A549 (cell line): ENCODE results near the gene EIF4G1. TPM values are rescaled to one million over a fixed set of nuclear protein-coding genes. Genes with fewer than 3 reads are reported as not detected.

Experiments used
- ATAC-seq, 2 experiments: fragments of 200-7000 bp in 1 of 2; fragments of >200 bp in 1 of 2; cut with Nextera tagmentation in 1 of 2; cut with Tn5 transposase in 1 of 2; 3 replicates each; pipeline versions ENCODE4 v1.8.0 to v1.9.1; 2018 to 2020; ENCODE audit warnings: mild to moderate bottlenecking in 1 of 2, moderate library complexity in 1 of 2
- CTCF ChIA-PET: fragments of 300-600 bp; sonication (Branson Sonifier 250); formaldehyde crosslinking; extraction: SDS; loops from one replicate; lab custom pipeline; 2021; ENCODE audit warnings: antibody characterized with exemption, inconsistent platforms; lab: Yijun Ruan, JAX
- POLR2A ChIA-PET: fragments of 350-600 bp; formaldehyde crosslinking; extraction: SDS; loops from one replicate; lab custom pipeline; 2021; ENCODE audit warnings: antibody characterized with exemption, inconsistent platforms; lab: Yijun Ruan, JAX
- DNase-seq, 2 experiments: peaks; one replicate each; pipeline versions ENCODE4 v3.0.0 to v3.0.0-alpha.2; 2011 to 2016; ENCODE audit warnings: low read depth in 1 of 2, low spot score in 1 of 2
- FAIRE-seq: peaks from 2 replicates; lab custom pipeline; 2011; peaks lifted over from hg19 to GRCh38; lab: Jason Lieb, UNC
- H3K27ac ChIP-seq, 2 experiments: fragments of >200 bp; sonication (Bioruptor Twin); formaldehyde crosslinking; 3 replicates each; pipeline ENCODE4 v1.5.1; 2016 to 2017
- H3K4me1 ChIP-seq: fragments of >200 bp; sonication (Bioruptor Twin); formaldehyde crosslinking; 3 replicates; pipeline ENCODE4 v1.6.1; 2016
- H3K4me2 ChIP-seq: fragments of >200 bp; sonication (Bioruptor Twin); formaldehyde crosslinking; 3 replicates; pipeline ENCODE4 v1.6.1; 2016
- H3K4me3 ChIP-seq: fragments of >200 bp; sonication (Bioruptor Twin); formaldehyde crosslinking; 3 replicates; pipeline ENCODE4 v1.5.1; 2016
- H3K9me3 ChIP-seq: fragments of >200 bp; sonication (Bioruptor Twin); formaldehyde crosslinking; 3 replicates; pipeline ENCODE4 v1.6.1; 2016
- CHD2 ChIP-seq: fragments of 150-350 bp; IDR thresholded peaks from 2 replicates; pipeline ENCODE4 v1.6.1; 2014; ENCODE audit warnings: low read length; ENCODE audit not compliant: partially characterized antibody
- CTCF ChIP-seq: fragments of >200 bp; sonication (Bioruptor Twin); formaldehyde crosslinking; IDR thresholded peaks from 3 replicates; pipeline ENCODE4 v1.5.1; 2016
- ELK1 ChIP-seq: fragments of 150-350 bp; IDR thresholded peaks from 2 replicates; pipeline ENCODE4 v1.6.1; 2014; ENCODE audit warnings: low read depth, mild to moderate bottlenecking, low read length
- EP300 ChIP-seq, 2 experiments: fragments of >200 bp; sonication (Bioruptor Twin); formaldehyde crosslinking; IDR thresholded peaks; 2 replicates in 1 of 2; 3 replicates in 1 of 2; pipeline ENCODE4 v1.6.1; 2016 to 2017
- FOSB ChIP-seq: fragments of 250-450 bp; sonication (Bioruptor Pico); IDR thresholded peaks from 2 replicates; pipeline ENCODE4 v1.5.0; 2020; ENCODE audit warnings: mild to moderate bottlenecking, moderate library complexity
- FOSL2 ChIP-seq, 2 experiments: fragments of 450-650 bp in 1 of 2; fragments of >200 bp in 1 of 2; sonication (Bioruptor Twin) in 1 of 2; formaldehyde crosslinking; IDR thresholded peaks; 2 replicates each; pipeline versions ENCODE4 v1.5.0 to v1.6.1; 2016 to 2020; ENCODE audit warnings: mild to moderate bottlenecking in 1 of 2, moderate library complexity in 1 of 2
- HDAC2 ChIP-seq: fragments of 200-600 bp; sonication (generic); IDR thresholded peaks from 2 replicates; pipeline ENCODE4 v1.6.1; 2016
- HES2 ChIP-seq: fragments of >200 bp; sonication (Bioruptor Twin); formaldehyde crosslinking; IDR thresholded peaks from 2 replicates; pipeline ENCODE4 v1.6.1; 2016
- HMGXB4 ChIP-seq: fragments of 250-450 bp; sonication (Bioruptor Pico); IDR thresholded peaks from 2 replicates; pipeline ENCODE4 v1.5.0; 2021; ENCODE audit warnings: mild to moderate bottlenecking, moderate library complexity, borderline replicate concordance
- JUNB ChIP-seq: fragments of >200 bp; sonication (Bioruptor Twin); formaldehyde crosslinking; IDR thresholded peaks from 2 replicates; pipeline ENCODE4 v1.6.1; 2016
- KDM5A ChIP-seq: fragments of 200-600 bp; sonication (generic); IDR thresholded peaks from 2 replicates; pipeline ENCODE4 v1.6.1; 2016; ENCODE audit warnings: antibody characterized with exemption, mild to moderate bottlenecking
- MAFK ChIP-seq: fragments of 450-650 bp; IDR thresholded peaks from 2 replicates; pipeline ENCODE4 v1.6.1; 2014; ENCODE audit not compliant: partially characterized antibody
- MAX ChIP-seq: IDR thresholded peaks from 2 replicates; pipeline ENCODE4 v1.6.1; 2012
- PBX3 ChIP-seq: IDR thresholded peaks from 2 replicates; pipeline ENCODE4 v1.6.1; 2012
- PHF8 ChIP-seq: fragments of 200-600 bp; sonication (generic); IDR thresholded peaks from 2 replicates; pipeline ENCODE4 v1.6.1; 2016; ENCODE audit warnings: low read depth, mild to moderate bottlenecking, antibody characterized with exemption, moderate library complexity, borderline replicate concordance
- POLR2A ChIP-seq: IDR thresholded peaks from 2 replicates; pipeline ENCODE4 v1.6.1; 2012; ENCODE audit warnings: mild to moderate bottlenecking, low read length
- REST ChIP-seq: fragments of 200-600 bp; sonication (generic); IDR thresholded peaks from 2 replicates; pipeline ENCODE4 v1.6.1; 2016; ENCODE audit warnings: antibody characterized with exemption, mild to moderate bottlenecking, moderate library complexity
- RFX5 ChIP-seq: fragments of 450-650 bp; IDR thresholded peaks from 2 replicates; pipeline ENCODE4 v1.7.1; 2014; ENCODE audit warnings: antibody characterized with exemption, mild to moderate bottlenecking, moderate library complexity
- ZC3H11A ChIP-seq: fragments of 450-650 bp; IDR thresholded peaks from 2 replicates; pipeline ENCODE4 v1.6.1; 2014; ENCODE audit warnings: antibody characterized with exemption, mild to moderate bottlenecking
- ZFP36 ChIP-seq: fragments of 450-650 bp; IDR thresholded peaks from 2 replicates; pipeline ENCODE4 v1.6.1; 2014; ENCODE audit warnings: borderline replicate concordance; ENCODE audit not compliant: partially characterized antibody
- ZNF302 ChIP-seq: fragments of 250-450 bp; sonication (Bioruptor Pico); IDR thresholded peaks from 2 replicates; pipeline ENCODE4 v1.9.0; 2021; ENCODE audit warnings: inconsistent platforms, mild to moderate bottlenecking, moderate library complexity
- WGBS: methylation state at CpG from one replicate; pipeline ENCODE4 v1.1.6; 2017; ENCODE audit errors: missing lambda C conversion rate; 5-methylcytosine and 5-hydroxymethylcytosine counted together
- polyA plus RNA-seq, 4 experiments: library from polyadenylated mRNA; depleted of rRNA in 3 of 4; stranded (reverse); fragments of >200 nt; fragmentation: RNase III in 1 of 4; extraction: RNeasy Plus Mini Kit Qiagen cat#74134 plus additional on column Dnase treatment in 1 of 4; gene quantifications; 2 replicates in 3 of 4; 3 replicates in 1 of 4; pipeline ENCODE4 v1.2.3, GENCODE V29; 2011 to 2017

EIF4G1 gene
- polyA plus RNA-seq, 2 of the 4 experiments (the other 2 are of a cell fraction) = 152 to 248 TPM

GRCh38 chr3:184360070-184360928, 45.9 kb downstream of the EIF4G1 start:
- 84% methylated on average over 12 of the region's 12 CpGs for WGBS
- DNase-seq (no peak), ATAC-seq (no peak)
- H3K9me3 ChIP-seq = no peaks in the 10 kb centered on the region
- POLR2A ChIA-PET = no interaction called here
- TF ChIP-seq HDAC2 (no peak), HES2 (no peak), PBX3 (no peak), REST (no peak), CHD2 (no peak), HMGXB4 (CRISPR knock-in tag) (no peak), FOSB (no peak), ELK1 (no peak)
- TF ChIP-seq, all 56 proteins: peak for 0
- peak overlapping the region; percentile 79 for H3K4me3 ChIP-seq
- H3K4me1 ChIP-seq = peaks cover 20% of the 10 kb centered on the region
- peak overlapping the region; percentile 97 for H3K4me2 ChIP-seq
- peak overlapping the region; percentile 94 to 97; a peak in 5 of 6 replicates for H3K27ac ChIP-seq
- CTCF ChIA-PET = interaction anchor here (0.6 to 1.6 kb wide), 6 partner anchors 11 to 201 kb away, joined by 3 to 6 read pairs (median 3); partner anchors contain the start of gene EPHB3
- no peak for FAIRE-seq

GRCh38 chr3:184360929-184361531, 46.6 kb downstream of the EIF4G1 start:
- peak overlapping the region; percentile 97 for H3K4me2 ChIP-seq
- POLR2A ChIA-PET = interaction anchor here (1.1 kb wide), 1 partner anchor 15 kb away, joined by 3 read pairs; no protein-coding TSS in a partner anchor
- TF ChIP-seq PHF8 (0 out of 2 replicates have a peak, but pooled peaks have one; percentile 1), ZC3H11A (no peak), PBX3 (no peak), ZFP36 (no peak), ZNF302 (CRISPR knock-in tag) (no peak), CTCF (no peak), RFX5 (no peak), MAX (peak; percentile 9; the same call in 1 of the 2 replicates), MAFK (no peak), POLR2A (no peak), JUNB (no peak), EP300 (IDR thresholded peaks at IDR 0.05) (no peak), FOSL2 (IDR thresholded peaks at IDR 0.05) (no peak), FOSL2 (CRISPR knock-in tag; IDR thresholded peaks at IDR 0.05) (no peak), KDM5A (no peak)
- ATAC-seq = 0 out of 6 replicates have a peak, but pooled peaks of 1 of the 2 experiments have one; percentile 0
- CTCF ChIA-PET = interaction anchor here (0.6 to 1.6 kb wide), 6 partner anchors 9 to 201 kb away, joined by 3 to 6 read pairs (median 3); partner anchors contain the start of gene EPHB3
- H3K9me3 ChIP-seq = no peaks in the 10 kb centered on the region
- peak overlapping the region; percentile 94 to 97 for H3K27ac ChIP-seq
- 11% methylated on average over 18 of the region's 24 CpGs for WGBS
- no peak for DNase-seq
- peak overlapping the region; percentile 79 for H3K4me3 ChIP-seq
- FAIRE-seq = no peak
- H3K4me1 ChIP-seq = peaks cover 20% of the 10 kb centered on the region
